Panc1 (cell line): ENCODE data around the gene ADAMTS2. TPM values are rescaled to one million over a fixed set of nuclear protein-coding genes. Genes with fewer than 3 reads are reported as not detected.

Experiments used
- ATAC-seq: fragments of 200-7000 bp; cut with Tn5 transposase; 2 replicates; pipeline ENCODE4 v1.9.1; 2020; ENCODE audit warnings: mild to moderate bottlenecking, moderate library complexity
- BruUV-seq: library from RNA; stranded (reverse); fragments of 400-500 nt; replicated peaks from 2 replicates; lab custom pipeline; 2021; lab: Mats Ljungman, UMichigan
- CTCF ChIA-PET: fragments of 300-600 bp; sonication (Branson Sonifier 250); formaldehyde crosslinking; loops from one replicate; lab custom pipeline; 2022; ENCODE audit warnings: antibody characterized with exemption; lab: Charles Lee
- POLR2A ChIA-PET: fragments of 300-600 bp; sonication (Branson Sonifier 250); formaldehyde crosslinking; loops from one replicate; lab custom pipeline; 2022; ENCODE audit warnings: antibody characterized with exemption; lab: Charles Lee
- DNase-seq: peaks from one replicate; pipeline ENCODE4 v3.0.0-alpha.2; 2010; ENCODE audit warnings: low read depth, low spot score
- H3K27ac ChIP-seq: 2 replicates; pipeline ENCODE4 v1.5.1; 2011; ENCODE audit warnings: mild to moderate bottlenecking, low read length, inconsistent platforms
- H3K27me3 ChIP-seq: fragments of 200-500 bp; sonication (Bioruptor generic); 2 replicates; pipeline ENCODE4 v1.6.0; 2014; ENCODE audit warnings: low read length, inconsistent platforms; ENCODE audit not compliant: control insufficient read depth, insufficient read depth
- H3K36me3 ChIP-seq: fragments of 200-500 bp; sonication (Bioruptor generic); 2 replicates; pipeline ENCODE4 v1.5.1; 2014; ENCODE audit warnings: inconsistent platforms, mild to moderate bottlenecking, low read length, moderate library complexity; ENCODE audit not compliant: control insufficient read depth, insufficient read depth
- H3K4me1 ChIP-seq: 2 replicates; pipeline ENCODE4 v1.5.1; 2011; ENCODE audit warnings: inconsistent platforms, mild to moderate bottlenecking, low read length, moderate library complexity; ENCODE audit not compliant: control insufficient read depth, insufficient read depth
- H3K4me3 ChIP-seq, 2 experiments: 2 replicates each; pipeline ENCODE4 v1.5.1; 2011 to 2012; ENCODE audit warnings: low read depth in 2 of 2, low read length in 2 of 2, mild to moderate bottlenecking in 2 of 2, inconsistent platforms in 1 of 2, moderate library complexity in 1 of 2
- H3K9me3 ChIP-seq: fragments of 200-500 bp; sonication (Bioruptor generic); 2 replicates; pipeline ENCODE4 v1.5.1; 2014; ENCODE audit warnings: low read depth, mild to moderate bottlenecking, inconsistent platforms, low read length, moderate library complexity; ENCODE audit not compliant: control insufficient read depth, insufficient read depth
- CTCF ChIP-seq: fragments of 450-650 bp; IDR thresholded peaks from 2 replicates; pipeline ENCODE4 v1.5.1; 2017; ENCODE audit warnings: mild to moderate bottlenecking
- POLR2AphosphoS5 ChIP-seq: IDR thresholded peaks from 2 replicates; pipeline ENCODE4 v1.6.1; 2012; ENCODE audit warnings: mild to moderate bottlenecking, low read depth, low read length, moderate library complexity
- REST ChIP-seq, 2 experiments: IDR thresholded peaks; 2 replicates each; pipeline ENCODE4 v1.6.1; 2011 to 2012; ENCODE audit warnings: low read depth in 2 of 2, control low read depth in 1 of 2, low read length in 1 of 2, mild to moderate bottlenecking in 1 of 2, moderate library complexity in 1 of 2; ENCODE audit not compliant: insufficient read depth in 1 of 2
- SIN3A ChIP-seq: IDR thresholded peaks from 2 replicates; pipeline ENCODE4 v1.6.1; 2012; ENCODE audit warnings: low read depth, mild to moderate bottlenecking, low read length, moderate library complexity, borderline replicate concordance; ENCODE audit not compliant: insufficient read depth
- TCF7L2 ChIP-seq: IDR thresholded peaks from 2 replicates; pipeline ENCODE4 v1.6.1; 2011; ENCODE audit warnings: mild to moderate bottlenecking, low read depth, low read length, inconsistent platforms
- in situ Hi-C: cut with HindIII; loops from 2 replicates; pipeline ENCODE4 v1.10.0; 2016; ENCODE audit warnings: low sequenced_read_pairs, low pct_unique_long_range_greater_than_20kb
- intact Hi-C: fragments of 100-400 bp; cut with micrococcal nuclease; formaldehyde crosslinking; loops from one replicate; pipeline ENCODE4 v1.10.0; 2022; ENCODE audit not compliant: unreplicated experiment
- total RNA-seq: library from RNA; stranded (reverse); gene quantifications from one replicate; pipeline ENCODE4 v1.2.1, GENCODE V29; 2021; ENCODE audit not compliant: unreplicated experiment

ADAMTS2 gene
- total RNA-seq, 1 experiment from 2014 or later = 0.13 TPM

GRCh38 chr5:179373101-179373934, 28.1 kb upstream of the ADAMTS2 start (continued):
- TF ChIP-seq CTCF = no peak

GRCh38 chr5:179371681-179372680, 26.7 kb upstream of the ADAMTS2 start:
- H3K4me1 ChIP-seq = no peaks in the 10 kb centered on the region
- H3K36me3 ChIP-seq = no peaks in the 10 kb centered on the region
- TF ChIP-seq SIN3A (no peak), POLR2AphosphoS5 (no peak), REST (IDR thresholded peaks at IDR 0.05; ENCODE audit: insufficient read depth in 1 of 2, low read depth in 2 of 2, low read length in 1 of 2) (no peak), CTCF (no peak), TCF7L2 (no peak)
- POLR2A ChIA-PET = no interaction called here
- H3K4me3 ChIP-seq = no peak overlapping the region
- in situ Hi-C loops (no loop called here), intact Hi-C loops (no loop called here)
- no peaks in the 10 kb centered on the region for H3K27me3 ChIP-seq
- DNase-seq (no peak), ATAC-seq (no peak)
- no TSS peak for BruUV-seq
- no peak overlapping the region for H3K27ac ChIP-seq
- H3K9me3 ChIP-seq = no peaks in the 10 kb centered on the region
- CTCF ChIA-PET = no interaction called here
